ENCODE measurements around the gene MDP1.

DNA sequence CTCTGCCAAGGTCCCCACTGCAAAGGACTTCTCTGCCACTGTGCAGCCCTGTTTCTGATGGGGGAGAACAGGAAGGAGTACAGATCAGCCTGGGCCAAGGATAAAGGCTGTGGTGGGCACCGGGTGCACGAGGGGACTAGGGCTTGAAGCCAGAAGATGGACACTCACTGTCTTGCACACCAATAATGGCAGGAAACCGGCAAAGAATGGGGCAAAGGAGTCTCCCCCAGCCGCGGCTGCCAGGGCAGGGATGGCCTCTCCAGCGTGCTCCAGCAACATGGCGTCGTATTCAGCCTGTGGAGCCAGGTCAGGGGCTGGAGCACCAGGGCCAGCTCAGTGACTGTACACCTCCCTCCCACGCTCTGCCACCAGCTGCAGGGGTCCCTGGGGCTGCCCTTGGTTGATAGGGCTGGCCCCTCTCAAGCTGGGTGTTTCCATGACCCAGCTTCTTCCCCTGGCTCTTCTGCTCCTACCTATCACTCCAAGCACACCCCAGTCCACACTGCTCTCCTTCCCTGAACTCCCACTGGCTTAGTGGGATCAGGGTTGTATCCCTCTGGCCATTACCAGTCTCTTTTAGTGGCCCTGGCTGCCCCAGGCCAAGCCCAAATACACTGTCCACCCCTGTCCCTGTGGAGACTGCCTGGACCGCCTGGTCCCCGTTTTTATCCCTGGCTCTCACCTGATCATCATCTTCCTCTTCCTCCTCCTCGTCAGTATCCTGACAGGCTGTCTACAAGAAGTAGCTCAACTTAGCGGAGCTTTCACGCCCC is 33.6 kb downstream of the MDP1 start:
- TF ChIP-seq TAF1 (IDR thresholded peaks at IDR 0.05; ENCODE audit: borderline replicate concordance, insufficient read depth, low read length) (no peak), SIN3A (IDR thresholded peaks at IDR 0.05; ENCODE audit: borderline replicate concordance, insufficient read depth, low read length) (no peak), POLR2AphosphoS5 (IDR thresholded peaks at IDR 0.05; ENCODE audit: low read depth, low read length) (no peak)
- TF ChIP-seq, protein P1, sequence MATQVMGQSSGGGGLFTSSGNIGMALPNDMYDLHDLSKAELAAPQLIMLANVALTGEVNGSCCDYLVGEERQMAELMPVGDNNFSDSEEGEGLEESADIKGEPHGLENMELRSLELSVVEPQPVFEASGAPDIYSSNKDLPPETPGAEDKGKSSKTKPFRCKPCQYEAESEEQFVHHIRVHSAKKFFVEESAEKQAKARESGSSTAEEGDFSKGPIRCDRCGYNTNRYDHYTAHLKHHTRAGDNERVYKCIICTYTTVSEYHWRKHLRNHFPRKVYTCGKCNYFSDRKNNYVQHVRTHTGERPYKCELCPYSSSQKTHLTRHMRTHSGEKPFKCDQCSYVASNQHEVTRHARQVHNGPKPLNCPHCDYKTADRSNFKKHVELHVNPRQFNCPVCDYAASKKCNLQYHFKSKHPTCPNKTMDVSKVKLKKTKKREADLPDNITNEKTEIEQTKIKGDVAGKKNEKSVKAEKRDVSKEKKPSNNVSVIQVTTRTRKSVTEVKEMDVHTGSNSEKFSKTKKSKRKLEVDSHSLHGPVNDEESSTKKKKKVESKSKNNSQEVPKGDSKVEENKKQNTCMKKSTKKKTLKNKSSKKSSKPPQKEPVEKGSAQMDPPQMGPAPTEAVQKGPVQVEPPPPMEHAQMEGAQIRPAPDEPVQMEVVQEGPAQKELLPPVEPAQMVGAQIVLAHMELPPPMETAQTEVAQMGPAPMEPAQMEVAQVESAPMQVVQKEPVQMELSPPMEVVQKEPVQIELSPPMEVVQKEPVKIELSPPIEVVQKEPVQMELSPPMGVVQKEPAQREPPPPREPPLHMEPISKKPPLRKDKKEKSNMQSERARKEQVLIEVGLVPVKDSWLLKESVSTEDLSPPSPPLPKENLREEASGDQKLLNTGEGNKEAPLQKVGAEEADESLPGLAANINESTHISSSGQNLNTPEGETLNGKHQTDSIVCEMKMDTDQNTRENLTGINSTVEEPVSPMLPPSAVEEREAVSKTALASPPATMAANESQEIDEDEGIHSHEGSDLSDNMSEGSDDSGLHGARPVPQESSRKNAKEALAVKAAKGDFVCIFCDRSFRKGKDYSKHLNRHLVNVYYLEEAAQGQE (IDR thresholded peaks at IDR 0.05; ENCODE audit: insufficient read depth in 1 of 2, low read depth in 2 of 2, low read length in 2 of 2), result no peak
